Measurements from ENCODE around the gene CACNA1S. TPM values are rescaled to one million over a fixed set of nuclear protein-coding genes. Genes with fewer than 3 reads are reported as not detected.

CACNA1S gene
- total and polyA plus RNA-seq, 2 of the 8 experiments (the other 6 are each of a cell fraction or from before 2014, with no cell fraction given) = 0.06 TPM; not detected in 1

DNA sequence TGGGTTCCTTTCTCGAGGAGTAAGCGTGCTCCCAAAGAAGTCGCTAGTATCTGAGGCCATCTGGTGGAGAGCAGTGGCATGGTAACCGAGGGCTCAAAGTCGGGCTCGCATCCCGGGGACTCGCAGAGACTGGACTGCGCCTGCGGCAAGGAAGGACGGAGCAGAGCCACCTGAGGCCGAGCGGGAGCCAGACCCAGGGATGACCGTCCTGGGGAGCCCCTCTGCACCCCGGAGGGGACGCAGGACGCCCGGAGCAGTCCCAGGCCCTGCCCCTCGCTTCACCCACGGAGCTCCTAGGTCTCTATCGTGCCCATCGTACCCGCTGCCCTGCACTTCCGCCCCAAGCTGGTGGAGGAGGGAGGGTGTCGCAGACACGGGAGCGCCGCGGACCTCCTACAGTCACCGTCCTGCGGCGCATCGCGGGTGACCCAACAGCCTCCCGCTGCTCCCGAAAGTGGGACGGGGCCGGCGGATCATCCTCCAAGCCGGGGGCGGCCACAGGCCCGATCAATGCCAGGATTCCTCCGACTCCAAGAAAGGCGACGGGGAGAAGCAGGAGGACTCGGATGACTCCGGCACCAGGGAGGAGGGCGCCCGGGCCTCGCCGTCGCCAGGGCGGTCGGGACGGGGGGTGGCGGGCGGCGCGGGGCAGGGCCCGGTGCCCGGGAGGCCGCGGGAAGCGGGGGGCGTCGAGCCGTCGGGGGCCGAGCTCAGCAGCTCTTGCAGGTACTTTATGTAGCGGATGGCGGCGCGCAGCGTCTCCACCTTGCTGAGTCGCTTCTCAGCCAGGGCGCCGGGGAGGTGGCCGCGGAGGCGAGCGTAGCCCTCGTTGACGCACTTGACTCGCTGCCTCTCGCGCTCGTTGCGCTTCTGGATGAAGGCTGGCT is 2.3 kb upstream of the CACNA1S start (continued):
- no peak for TF ChIP-seq RNF2 (IDR thresholded peaks at IDR 0.05; ENCODE audit: borderline replicate concordance, low read depth, low read length, missing control alignments, poor library complexity, severe bottlenecking)
- TF ChIP-seq CHD1 (IDR thresholded peaks at IDR 0.05; ENCODE audit: low read depth, low read length) = no peak
- no peak for TF ChIP-seq SP4 (IDR thresholded peaks at IDR 0.05; ENCODE audit: low read length)
- TF ChIP-seq JUND (IDR thresholded peaks at IDR 0.05; ENCODE audit: low read length) = no peak
- no peak for TF ChIP-seq GTF2F1 (IDR thresholded peaks at IDR 0.05; ENCODE audit: borderline replicate concordance, low read depth, low read length)
- TF ChIP-seq TAF1 (IDR thresholded peaks at IDR 0.05; ENCODE audit: low read depth, low read length) = peak; percentile 65
- no peak; the same call in 1 of the 2 replicates for TF ChIP-seq KDM1A (IDR thresholded peaks at IDR 0.05; ENCODE audit: borderline replicate concordance, low read length)
- TF ChIP-seq CREB1 (IDR thresholded peaks at IDR 0.05) = no peak; the same call in 1 of the 2 replicates
- TF ChIP-seq CHD2 (IDR thresholded peaks at IDR 0.05; ENCODE audit: low read length) = peak; percentile 48; the same call in 1 of the 2 replicates
- no peak for TF ChIP-seq BCL11A (IDR thresholded peaks at IDR 0.05; ENCODE audit: low read depth in 2 of 2, low read length in 2 of 2)
- peak; percentile 72; the same call in 1 of the 2 replicates for TF ChIP-seq POLR2AphosphoS5 (IDR thresholded peaks at IDR 0.05; ENCODE audit: low read depth, low read length)
- no peak for TF ChIP-seq SP2 (IDR thresholded peaks at IDR 0.05; ENCODE audit: low read length)

All from H1 (cell line).